ENCODE data around the gene PSORS1C2. TPM values are rescaled to one million over a fixed set of nuclear protein-coding genes. Genes with fewer than 3 reads are reported as not detected.

The PSORS1C2 gene
- total RNA-seq, 1 donor, result not detected

- Histone ChIP-seq H3K27me3 (ENCODE audit: insufficient read depth, low read length) (no peaks in the 10 kb centered on the region), H3K4me3 (ENCODE audit: insufficient read depth, low read length) (peak overlapping the region; percentile 97), H2AFZ (ENCODE audit: low read length) (peak overlapping the region; percentile 97), H3K79me2 (ENCODE audit: insufficient read depth, low read length) (peaks cover 20% of the 10 kb centered on the region), H3K4me1 (ENCODE audit: insufficient read depth, low read length) (peaks cover 14% of the 10 kb centered on the region), H4K20me1 (ENCODE audit: insufficient read depth, low read length) (no peaks in the 10 kb centered on the region), H3K9me3 (ENCODE audit: low read depth, low read length) (no peaks in the 10 kb centered on the region), H3K4me2 (ENCODE audit: insufficient read depth, low read length) (peak overlapping the region; percentile 95), H3K36me3 (ENCODE audit: insufficient read depth, low read length) (peaks cover 24% of the 10 kb centered on the region), H3K27ac (ENCODE audit: low read depth, low read length) (peak overlapping the region; percentile 50)
- DNase-seq (ENCODE audit: insufficient read length, low spot score, missing footprints), result peak; percentile 90
- TF ChIP-seq, protein P1, sequence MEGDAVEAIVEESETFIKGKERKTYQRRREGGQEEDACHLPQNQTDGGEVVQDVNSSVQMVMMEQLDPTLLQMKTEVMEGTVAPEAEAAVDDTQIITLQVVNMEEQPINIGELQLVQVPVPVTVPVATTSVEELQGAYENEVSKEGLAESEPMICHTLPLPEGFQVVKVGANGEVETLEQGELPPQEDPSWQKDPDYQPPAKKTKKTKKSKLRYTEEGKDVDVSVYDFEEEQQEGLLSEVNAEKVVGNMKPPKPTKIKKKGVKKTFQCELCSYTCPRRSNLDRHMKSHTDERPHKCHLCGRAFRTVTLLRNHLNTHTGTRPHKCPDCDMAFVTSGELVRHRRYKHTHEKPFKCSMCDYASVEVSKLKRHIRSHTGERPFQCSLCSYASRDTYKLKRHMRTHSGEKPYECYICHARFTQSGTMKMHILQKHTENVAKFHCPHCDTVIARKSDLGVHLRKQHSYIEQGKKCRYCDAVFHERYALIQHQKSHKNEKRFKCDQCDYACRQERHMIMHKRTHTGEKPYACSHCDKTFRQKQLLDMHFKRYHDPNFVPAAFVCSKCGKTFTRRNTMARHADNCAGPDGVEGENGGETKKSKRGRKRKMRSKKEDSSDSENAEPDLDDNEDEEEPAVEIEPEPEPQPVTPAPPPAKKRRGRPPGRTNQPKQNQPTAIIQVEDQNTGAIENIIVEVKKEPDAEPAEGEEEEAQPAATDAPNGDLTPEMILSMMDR (IDR thresholded peaks at IDR 0.05; ENCODE audit: extremely low read depth, low read depth, low read length), result no peak
Measured at GRCh38 chr6:31158863-31159855, 20.3 kb upstream of the PSORS1C2 start.

DNA sequence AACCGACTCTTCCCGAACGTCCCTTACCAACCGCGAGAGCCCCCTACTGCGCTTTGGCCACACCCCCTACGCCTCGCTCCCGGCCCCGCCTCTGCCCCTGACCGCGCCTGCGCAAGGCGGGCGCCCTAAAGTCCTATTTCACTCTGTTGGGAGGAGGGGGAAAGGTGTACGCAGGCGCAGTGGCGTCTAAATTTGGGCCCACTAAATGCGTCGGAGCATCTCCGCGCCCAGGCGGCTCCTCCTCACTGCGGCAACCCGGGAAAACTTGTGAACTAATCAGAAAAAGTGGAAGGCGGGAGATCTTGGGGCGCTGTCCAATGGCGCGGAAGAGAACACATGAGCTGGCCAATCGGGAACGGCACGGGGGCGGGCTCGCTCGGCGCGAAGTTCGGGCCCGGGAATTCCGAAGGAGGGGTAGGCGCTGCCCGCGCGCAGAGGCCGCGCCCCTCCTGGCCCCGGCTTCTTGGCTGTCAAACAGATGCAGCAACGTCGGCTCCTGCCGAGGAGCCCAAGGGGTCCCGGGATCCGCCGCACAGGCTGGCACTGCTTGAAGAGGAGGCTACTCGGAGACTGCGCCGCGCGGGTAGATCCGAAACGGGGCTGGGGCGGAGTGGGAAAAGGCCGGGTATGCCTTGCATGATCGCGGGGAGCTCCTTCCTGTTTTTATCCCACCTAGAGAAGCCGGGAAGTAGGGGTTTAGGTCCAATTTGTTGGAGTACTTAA, 19.4 kb upstream of the PSORS1C2 start, which contains the start of gene TCF19:
TSS of gene TCF19 (plus strand) at position 450 of the 723 bp plus-strand sequence. CDS start 881 bp downstream, outside the sequence.
- peaks cover 29% of the 10 kb centered on the region for H3K36me3 ChIP-seq (ENCODE audit: insufficient read depth, low read length)
- H3K4me3 ChIP-seq (ENCODE audit: insufficient read depth, low read length), result peak within 1 kb of the TSS; percentile 97
- peak; percentile 99 for DNase-seq (ENCODE audit: insufficient read length, low spot score, missing footprints)
- H3K79me2 ChIP-seq (ENCODE audit: insufficient read depth, low read length), result peaks cover 20% of the 10 kb centered on the region
- peaks cover 14% of the 10 kb centered on the region for H3K4me1 ChIP-seq (ENCODE audit: insufficient read depth, low read length)
- peak within 1 kb of the TSS; percentile 97 for H2AFZ ChIP-seq (ENCODE audit: low read length)
- TF ChIP-seq, protein P1 (IDR thresholded peaks at IDR 0.05; ENCODE audit: extremely low read depth, low read depth, low read length), result no peak
- peak within 1 kb of the TSS; percentile 95 for H3K4me2 ChIP-seq (ENCODE audit: insufficient read depth, low read length)
- no peaks in the 10 kb centered on the region for H4K20me1 ChIP-seq (ENCODE audit: insufficient read depth, low read length)
- no peaks in the 10 kb centered on the region for H3K9me3 ChIP-seq (ENCODE audit: low read depth, low read length)
- H3K27me3 ChIP-seq (ENCODE audit: insufficient read depth, low read length), result no peaks in the 10 kb centered on the region
- peak within 1 kb of the TSS; percentile 69 for H3K27ac ChIP-seq (ENCODE audit: low read depth, low read length)

DNA sequence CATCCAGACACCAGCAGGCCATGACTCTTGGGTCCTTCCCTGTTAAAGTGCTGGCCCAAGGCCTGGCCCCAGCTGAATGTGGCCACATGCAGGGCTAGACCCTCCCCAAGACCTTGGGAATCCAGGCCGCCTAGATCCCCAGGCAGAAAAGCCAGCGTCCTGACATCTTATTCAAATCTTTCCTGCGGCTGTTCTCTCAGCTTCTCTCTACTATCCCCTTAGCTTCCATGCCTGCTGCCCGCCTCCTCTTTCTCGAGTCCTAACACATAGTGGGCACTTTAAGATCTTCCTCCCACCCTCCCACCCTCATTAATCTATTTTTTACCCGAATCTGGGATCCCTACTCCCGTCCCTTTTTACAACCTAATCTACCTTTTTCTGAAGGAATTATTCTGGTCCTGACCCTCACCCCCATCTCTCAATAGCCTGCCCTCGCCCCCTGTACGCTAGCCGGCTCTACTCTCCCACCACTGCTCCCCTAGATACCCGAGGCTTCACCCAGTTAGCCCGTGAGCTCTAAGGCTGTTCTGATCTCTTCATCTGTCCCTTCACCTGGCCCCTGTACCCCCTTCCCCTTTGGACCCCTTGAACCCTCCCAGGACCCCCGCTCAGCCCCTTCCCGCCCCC, 18.8 kb upstream of the PSORS1C2 start, which contains the start of gene CCHCR1:
TSS of gene CCHCR1 (minus strand) at position 290 of the 627 bp plus-strand sequence. CDS start at position 88, 202 bp downstream.
- H2AFZ ChIP-seq (ENCODE audit: low read length), result peak within 1 kb of the TSS; percentile 97
- peaks cover 23% of the 10 kb centered on the region for H3K36me3 ChIP-seq (ENCODE audit: insufficient read depth, low read length)
- no peak for DNase-seq (ENCODE audit: insufficient read length, low spot score, missing footprints)
- H3K79me2 ChIP-seq (ENCODE audit: insufficient read depth, low read length), result peaks cover 20% of the 10 kb centered on the region
- peak within 1 kb of the TSS; percentile 95 for H3K4me2 ChIP-seq (ENCODE audit: insufficient read depth, low read length)
- H3K27me3 ChIP-seq (ENCODE audit: insufficient read depth, low read length), result no peaks in the 10 kb centered on the region
- peak within 1 kb of the TSS; percentile 97 for H3K4me3 ChIP-seq (ENCODE audit: insufficient read depth, low read length)
- TF ChIP-seq, protein P1 (IDR thresholded peaks at IDR 0.05; ENCODE audit: extremely low read depth, low read depth, low read length), result no peak
- peaks cover 14% of the 10 kb centered on the region for H3K4me1 ChIP-seq (ENCODE audit: insufficient read depth, low read length)
- H3K9me3 ChIP-seq (ENCODE audit: low read depth, low read length), result no peaks in the 10 kb centered on the region
- H3K27ac ChIP-seq (ENCODE audit: low read depth, low read length), result peak within 1 kb of the TSS; percentile 69
- H4K20me1 ChIP-seq (ENCODE audit: insufficient read depth, low read length), result no peaks in the 10 kb centered on the region
